HG03196 (cell line): ENCODE measurements around the gene TAF11L2.
"Not testable (repeated sequence)": the region's sequence is repeated elsewhere in the genome, so short reads cannot be mapped to it uniquely, and the experiment has no call there.

Source experiments
- ATAC-seq: cut with Tn5 transposase; IDR thresholded peaks from one replicate; pipeline ENCODE4 v1.9.1; 2021; ENCODE audit not compliant: unreplicated experiment

The TAF11L2 gene

GRCh38 chr5:17524935-17525334, 26.9 kb downstream of the TAF11L2 start, which contains the start of gene TAF11L5:
Gene TAF11L5 (plus strand): TSS chr5:17525235.
- ATAC-seq, result not testable (repeated sequence)

DNA sequence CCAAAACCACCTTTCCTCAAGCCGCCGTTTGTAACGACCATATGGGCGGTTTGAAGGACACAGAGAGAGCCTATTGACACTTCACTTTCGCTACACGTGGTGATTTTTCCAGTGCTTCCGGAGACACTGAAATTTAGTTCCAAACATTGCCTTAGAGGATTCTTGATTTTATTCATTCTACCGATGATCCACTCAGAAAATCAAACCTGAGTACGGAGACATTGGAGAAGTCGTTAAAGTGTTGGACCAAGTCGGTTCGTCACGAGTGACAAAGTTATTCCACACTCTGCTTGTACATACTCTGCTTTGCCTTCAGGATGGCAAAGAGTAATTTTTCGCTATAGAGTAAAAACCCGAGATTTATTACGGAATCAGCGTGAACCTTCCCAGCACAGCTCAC, 28.5 kb downstream of the TAF11L2 start:
- ATAC-seq, result not testable (repeated sequence)

DNA sequence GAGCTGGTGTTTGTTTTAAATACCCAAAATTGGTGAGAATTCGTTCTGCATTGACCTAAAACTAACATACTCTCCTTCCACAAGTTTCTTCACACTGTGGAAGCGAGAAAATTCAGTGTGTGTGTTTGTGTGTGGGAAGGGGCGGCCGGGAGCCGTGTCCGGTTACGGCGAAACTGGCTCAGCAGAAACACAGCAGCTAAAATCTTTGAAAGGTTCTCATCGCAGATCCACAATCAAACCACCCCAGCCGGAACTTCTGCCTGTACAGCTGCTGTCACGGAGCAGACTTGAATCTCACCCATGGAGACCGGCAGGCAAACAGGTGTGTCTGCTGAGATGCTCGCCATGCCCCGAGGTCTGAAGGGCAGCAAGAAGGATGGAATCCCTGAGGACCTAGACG, 30.3 kb downstream of the TAF11L2 start, which contains the start of gene TAF11L6:
TAF11L6 (plus strand) TSS at position 301 of the 400 bp plus-strand sequence.
- not testable (repeated sequence) for ATAC-seq
